Left cardiac atrium (tissue), 4 donors: ENCODE data around the gene RAPGEF5. TPM values are rescaled to one million over a fixed set of nuclear protein-coding genes. Genes with fewer than 3 reads are reported as not detected.
A peak's percentile ranks its signal among the peaks of the same experiment; 100 is the strongest.

Experiments
- ATAC-seq, 2 donors: fragments of 200-7000 bp; cut with Tn5 transposase; one replicate each; pipeline ENCODE4 v1.9.1; 2020; ENCODE audit warnings: mild to moderate bottlenecking in 2 of 2, moderate library complexity in 2 of 2
- DNase-seq: peaks from one replicate; pipeline ENCODE4 v3.0.0-alpha.2; 2020
- intact Hi-C, 2 donors: fragments of 100-400 bp; cut with DNase I; formaldehyde crosslinking; loops; one replicate each; pipeline versions ENCODE4 v1.14.1 to v1.15.1; 2022 to 2023
- total RNA-seq, 2 donors: library from RNA; stranded (reverse); fragmentation: NEBNext Ultra II Directional; extraction: Animal tissue kit (Norgen Biotek cat#: 25700); gene quantifications; one replicate each; pipeline ENCODE4 v1.2.1, GENCODE V29; 2021
- donor health status: DM: no; HTN: yes; CAD: no.
- donor health status: DM: no; HTN: yes; CAD: no; lungs with severe emphysema.
- donor health status: DM: yes; HTN: yes; CAD: no.
- donor health status: Dilated cardiomyopathy.

The RAPGEF5 gene
- total RNA-seq, 2 donors from 2014 or later = 15.9 to 29.8 TPM

DNA sequence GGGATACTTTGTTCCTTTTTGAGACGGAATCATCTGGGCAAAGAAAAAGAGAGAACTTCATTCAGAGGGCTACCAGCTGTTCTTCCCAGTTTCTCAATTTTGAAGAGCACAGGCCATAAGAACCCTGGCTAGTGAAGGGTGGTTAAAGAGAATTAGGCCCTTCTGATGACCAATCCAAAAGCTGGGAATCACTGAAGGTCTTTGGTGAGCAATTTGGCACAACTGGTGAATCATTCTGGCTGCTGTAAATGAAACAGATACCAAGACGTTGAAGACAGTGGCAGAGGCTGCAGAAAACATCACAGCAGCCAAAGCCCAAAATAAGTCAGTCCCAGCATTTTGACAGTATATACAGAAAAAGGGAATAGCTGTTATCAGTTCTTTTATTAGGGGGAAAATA lies 5.1 kb downstream of the RAPGEF5 start:
- intact Hi-C loops = no loop called here
- DNase-seq = no peak
- ATAC-seq = peak in 1 of 2 donors; percentile 46

- DNase-seq (no peak), ATAC-seq (peak in 1 of 2 donors; percentile 16)
- intact Hi-C loops = no loop called here
Measured at GRCh38 chr7:22351329-22351692, 5.6 kb downstream of the RAPGEF5 start.

GRCh38 chr7:22350466-22351328 lies 6.3 kb downstream of the RAPGEF5 start:
- intact Hi-C loops = no loop called here
- no peak for DNase-seq
- ATAC-seq = peak; percentile 74 to 81

- DNase-seq (no peak), ATAC-seq (no peak)
- intact Hi-C loops = no loop called here
Measured at GRCh38 chr7:22348379-22348778, 8.6 kb downstream of the RAPGEF5 start.

DNA sequence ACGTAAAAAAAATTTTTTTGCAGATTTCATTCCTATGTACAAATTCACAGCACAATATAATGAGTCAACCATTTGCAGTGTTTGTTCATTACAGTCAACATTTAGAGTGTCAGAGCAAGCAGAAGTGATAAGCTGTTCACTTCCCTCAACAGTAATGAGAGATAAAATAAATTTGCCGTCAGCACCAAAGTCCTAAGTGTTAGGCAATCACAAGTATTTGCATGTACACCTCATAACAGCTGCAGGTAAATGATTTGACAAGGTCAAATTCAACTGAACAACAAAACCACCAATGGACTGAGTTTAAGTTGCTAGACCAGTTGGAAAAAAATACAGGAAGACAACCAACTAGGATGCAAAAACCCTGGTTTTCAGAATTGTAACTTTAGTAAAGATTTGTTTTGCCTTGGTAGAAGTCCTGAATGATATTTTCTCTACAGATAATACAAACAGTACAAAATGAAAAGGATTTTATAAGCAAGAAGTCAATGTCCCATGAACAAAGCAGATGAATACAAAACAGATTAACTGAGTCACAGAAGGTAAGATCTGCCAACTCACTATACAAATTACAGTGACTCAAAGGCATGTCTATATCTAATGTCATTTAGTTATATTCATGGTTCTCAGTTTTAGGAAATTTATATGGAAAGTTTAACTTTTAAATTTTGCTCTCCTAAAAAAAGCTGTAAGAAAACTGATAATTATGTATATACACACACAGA lies 10.4 kb downstream of the RAPGEF5 start:
- intact Hi-C loops = no loop called here

DNA sequence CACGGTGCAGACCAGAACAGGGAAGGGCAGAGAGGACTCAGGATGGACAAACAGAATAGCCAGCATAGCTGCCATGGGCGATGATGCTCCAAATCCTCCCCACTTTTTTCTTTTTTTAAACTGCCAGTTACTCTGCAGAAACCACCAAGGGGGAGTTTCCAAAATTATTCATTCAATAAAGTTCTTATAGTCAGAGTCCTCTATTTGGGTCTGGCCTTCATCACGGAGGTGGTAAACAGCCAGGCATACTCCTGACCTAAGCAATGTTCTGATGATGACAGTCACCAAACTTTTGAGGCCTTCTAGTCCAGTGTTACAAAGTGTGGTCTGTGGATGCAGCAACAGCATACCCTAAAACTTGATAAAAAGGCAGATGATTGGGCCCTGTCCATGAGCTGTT lies 12.3 kb downstream of the RAPGEF5 start:
- no peak for DNase-seq
- intact Hi-C loops = no loop called here
- no peak for ATAC-seq

More for the DNA sequence above, 10.4 kb downstream of the RAPGEF5 start:
- peak in 1 of 2 donors; percentile 89 for ATAC-seq
- DNase-seq = no peak

DNA sequence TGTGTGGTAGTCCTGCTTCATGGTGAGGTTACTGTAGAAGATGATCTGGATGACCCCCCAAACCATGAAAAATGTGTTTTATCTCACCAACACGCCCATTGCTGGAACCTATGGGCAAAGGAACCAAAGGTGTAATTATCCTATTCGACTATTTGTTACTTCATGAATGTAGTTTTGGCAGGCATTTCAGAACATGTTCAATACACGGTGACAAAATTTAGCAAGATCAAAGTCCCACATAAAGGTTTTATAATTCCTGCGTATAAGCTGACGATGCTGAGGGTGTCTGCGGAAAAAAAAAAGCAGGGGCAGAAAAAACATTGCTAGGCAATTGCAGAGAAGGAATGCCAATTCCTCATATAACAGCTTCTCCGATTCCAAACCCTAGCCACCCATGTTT lies 13.3 kb downstream of the RAPGEF5 start:
- DNase-seq = no peak
- intact Hi-C loops = no loop called here
- no peak for ATAC-seq

DNA sequence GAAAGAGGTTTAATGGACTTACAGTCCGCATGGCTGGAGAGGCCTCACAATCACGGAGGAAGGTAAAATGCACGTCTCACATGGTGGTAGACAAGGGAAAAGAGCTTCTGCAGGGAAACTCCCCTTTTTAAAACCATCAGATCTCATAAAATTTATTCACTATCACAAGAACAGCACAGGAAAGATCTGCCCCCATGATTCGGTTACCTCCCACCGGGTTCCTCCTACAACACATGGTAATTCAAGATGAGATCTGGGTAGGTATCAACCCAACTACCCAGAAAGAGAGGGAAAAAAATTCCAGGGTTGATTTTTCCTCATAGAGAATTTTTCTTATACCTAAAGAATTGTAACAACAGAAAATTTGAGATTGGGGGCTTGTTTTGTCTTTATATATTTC lies 13.9 kb downstream of the RAPGEF5 start:
- intact Hi-C loops = no loop called here
- DNase-seq = no peak
- no peak for ATAC-seq

GRCh38 chr7:22339725-22340390 lies 17.1 kb downstream of the RAPGEF5 start:
- no peak for DNase-seq
- intact Hi-C loops = no loop called here
- ATAC-seq = no peak

- no peak for ATAC-seq
- intact Hi-C loops = no loop called here
- DNase-seq = no peak
Measured at GRCh38 chr7:22338877-22339276, 18.1 kb downstream of the RAPGEF5 start.

GRCh38 chr7:22338411-22338810 lies 18.5 kb downstream of the RAPGEF5 start:
- ATAC-seq = no peak
- DNase-seq = no peak
- intact Hi-C loops = no loop called here

DNA sequence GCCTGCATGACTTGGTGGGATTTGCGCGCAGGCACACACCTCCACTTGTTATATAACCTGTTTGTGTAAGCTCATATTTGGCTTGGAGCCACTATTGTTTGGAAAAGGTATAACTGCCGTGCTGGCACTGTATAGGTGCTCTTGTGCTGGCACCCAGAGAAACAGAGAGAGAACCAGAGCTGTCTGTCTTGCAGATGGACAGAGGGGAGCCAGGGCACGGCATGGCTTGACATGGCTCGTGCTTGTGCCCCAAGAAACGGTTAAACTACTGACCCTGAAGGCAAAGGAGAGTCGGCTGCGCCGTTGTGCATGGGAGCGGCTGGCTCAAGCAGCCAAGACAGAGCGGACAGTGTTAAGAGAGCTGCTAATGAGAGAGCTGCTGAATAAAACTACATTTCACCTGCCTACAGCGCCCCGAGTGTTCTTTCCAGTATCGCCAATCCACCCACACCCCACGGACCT lies 23.2 kb downstream of the RAPGEF5 start:
- no peak for ATAC-seq
- intact Hi-C loops = no loop called here
- DNase-seq = no peak

- ATAC-seq = no peak
- no peak for DNase-seq
- intact Hi-C loops = no loop called here
Measured at GRCh38 chr7:22332461-22332870, 24.5 kb downstream of the RAPGEF5 start.

DNA sequence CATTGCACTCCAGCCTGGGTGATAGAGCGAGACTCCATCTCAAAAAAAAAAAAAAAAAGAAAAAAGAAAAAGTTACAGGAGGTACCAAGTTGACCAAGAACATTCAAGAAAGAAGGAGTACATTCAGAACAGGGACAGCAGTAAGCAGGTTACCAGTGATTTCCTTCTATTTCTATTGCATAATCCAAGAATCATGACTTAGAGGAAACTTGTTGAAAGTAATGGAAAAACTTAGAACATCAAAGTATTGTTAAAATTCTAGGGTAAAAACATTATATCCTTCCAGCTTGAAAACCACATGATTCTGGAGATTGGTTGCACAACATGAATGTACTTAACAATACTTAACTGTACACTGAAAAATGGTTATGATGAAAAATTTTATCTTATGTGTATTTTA lies 25.2 kb downstream of the RAPGEF5 start:
- ATAC-seq (no peak), DNase-seq (no peak)
- intact Hi-C loops = no loop called here

- intact Hi-C loops = no loop called here
- DNase-seq (no peak), ATAC-seq (no peak)
Measured at GRCh38 chr7:22330903-22331302, 26.1 kb downstream of the RAPGEF5 start.

DNA sequence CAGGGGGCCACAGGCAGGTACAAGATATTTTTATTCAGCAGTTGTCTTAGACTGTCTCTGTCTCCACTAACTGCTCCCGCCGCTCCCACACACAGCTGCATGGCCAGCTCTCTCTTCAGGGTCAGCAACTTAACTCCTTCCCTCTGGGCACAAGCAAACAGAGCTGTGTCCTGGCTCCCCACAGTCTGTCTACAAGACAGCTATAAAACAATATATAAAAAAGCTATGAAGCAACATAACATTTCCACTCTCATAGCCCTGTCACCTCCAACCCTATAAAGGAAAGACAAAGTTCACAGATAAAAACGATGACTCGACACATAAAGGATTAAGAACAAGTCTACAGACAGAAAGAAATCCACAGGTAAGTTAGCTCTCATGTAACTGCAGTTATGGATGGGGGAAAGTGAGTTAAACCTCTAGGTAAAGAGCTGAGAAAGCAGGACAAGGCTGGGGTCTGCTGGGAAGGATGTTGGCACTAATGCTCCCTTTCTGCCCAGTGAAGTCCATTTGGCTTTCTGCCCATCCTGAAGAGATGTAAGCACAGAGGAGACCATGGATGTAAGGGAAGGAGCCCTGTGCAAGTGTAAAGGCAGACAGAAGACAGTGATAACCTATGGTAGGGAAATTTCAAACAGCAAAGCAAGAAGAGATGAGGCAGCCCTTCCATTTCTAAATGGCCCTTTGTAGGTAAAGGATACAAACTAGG lies 27.0 kb downstream of the RAPGEF5 start:
- ATAC-seq (no peak), DNase-seq (no peak)
- intact Hi-C loops = no loop called here

DNA sequence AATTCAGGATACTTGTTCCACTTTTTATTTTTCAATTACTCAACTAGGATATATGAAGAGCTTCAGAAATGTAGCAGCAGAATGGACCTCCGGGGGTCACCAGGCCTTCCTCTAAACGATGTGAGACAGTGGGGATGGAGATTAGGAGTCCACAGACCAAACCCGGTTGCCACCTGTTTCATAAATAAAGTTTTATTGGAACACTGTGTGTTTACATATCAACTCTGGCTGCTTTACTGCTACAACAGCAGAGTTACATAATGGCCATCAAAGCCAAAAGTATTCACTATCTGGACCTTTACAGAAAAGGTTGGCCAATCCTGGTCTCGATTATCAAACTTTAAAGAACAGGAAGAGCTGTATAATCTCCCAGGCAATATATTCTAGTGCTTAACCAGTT lies 30.8 kb downstream of the RAPGEF5 start:
- intact Hi-C loops = no loop called here
- no peak for ATAC-seq
- DNase-seq = no peak

DNA sequence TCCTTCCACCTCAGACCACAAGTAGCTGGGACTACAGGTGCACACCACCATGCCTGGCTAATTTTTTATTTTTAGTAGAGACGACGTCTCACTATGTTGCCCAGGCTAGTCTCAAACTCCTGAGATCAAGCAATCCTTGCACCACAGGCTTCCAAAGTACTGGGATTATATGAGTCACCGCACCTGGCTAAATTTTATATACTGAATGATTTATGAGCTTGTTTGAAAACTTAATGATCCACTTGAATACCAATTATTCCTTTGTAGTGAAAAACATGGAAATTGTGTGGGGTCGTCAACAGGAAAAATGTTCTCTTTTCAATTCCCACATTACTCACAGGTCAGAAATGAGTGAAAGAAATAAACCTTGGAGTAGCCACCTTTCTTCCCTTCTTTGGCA lies 31.3 kb downstream of the RAPGEF5 start:
- intact Hi-C loops = no loop called here
- no peak for DNase-seq
- ATAC-seq = no peak

DNA sequence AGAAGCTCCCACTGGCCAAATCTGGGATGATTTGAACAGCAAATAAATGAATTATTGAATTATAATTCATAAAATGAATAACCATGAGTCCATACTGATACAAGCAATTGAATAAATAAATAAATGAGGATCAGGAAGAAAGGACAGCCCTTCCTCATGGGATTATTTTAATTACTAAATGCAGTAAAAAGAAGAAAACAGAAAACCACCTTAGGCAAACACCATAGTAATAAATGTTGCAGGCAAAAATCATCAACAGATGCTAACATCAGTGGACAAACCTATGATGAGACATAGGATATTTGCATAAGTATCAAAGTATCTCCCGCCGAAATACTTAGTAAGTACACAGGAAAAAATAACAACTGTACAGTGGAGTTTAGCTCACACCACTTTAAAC lies 33.2 kb downstream of the RAPGEF5 start:
- intact Hi-C loops = no loop called here
- ATAC-seq (no peak), DNase-seq (no peak)

GRCh38 chr7:22320416-22320815 lies 36.5 kb downstream of the RAPGEF5 start:
- intact Hi-C loops = no loop called here
- ATAC-seq = no peak
- no peak for DNase-seq
